Left ventricle myocardium superior (tissue), 1 donor: Measurements from ENCODE around the gene FOCAD. TPM values are rescaled to one million over a fixed set of nuclear protein-coding genes. Genes with fewer than 3 reads are reported as not detected.

Experiments used
- ATAC-seq: fragments of 200-7000 bp; cut with Tn5 transposase; one replicate; pipeline ENCODE4 v1.9.1; 2020; ENCODE audit warnings: mild to moderate bottlenecking, moderate library complexity
- DNase-seq: peaks from one replicate; pipeline ENCODE4 v3.0.0-alpha.2; 2020
- intact Hi-C: fragments of 100-400 bp; cut with micrococcal nuclease; formaldehyde crosslinking; loops from one replicate; pipeline ENCODE4 v1.11.0; 2022
- total RNA-seq: library from RNA; stranded (reverse); fragmentation: NEBNext Ultra II Directional; extraction: Animal tissue kit (Norgen Biotek cat#: 25700); gene quantifications from one replicate; pipeline ENCODE4 v1.2.1, GENCODE V29; 2021
- donor health status: DM: no; HTN: yes; CAD: no; lungs with severe emphysema.

Gene FOCAD
- total RNA-seq, 1 donor from 2014 or later: 29.0 TPM

GRCh38 chr9:20980832-20981455, 296.9 kb downstream of the FOCAD start:
- ATAC-seq: peak; percentile 36
- intact Hi-C loops: no loop called here

GRCh38 chr9:20981486-20981885, 297.4 kb downstream of the FOCAD start:
- intact Hi-C loops: no loop called here

More at GRCh38 chr9:20980832-20981455, 296.9 kb downstream of the FOCAD start:
- no peak for DNase-seq

GRCh38 chr9:20984506-20984905, 300.4 kb downstream of the FOCAD start:
- ATAC-seq (no peak), DNase-seq (no peak)
- intact Hi-C loops: no loop called here

More at GRCh38 chr9:20981486-20981885, 297.4 kb downstream of the FOCAD start:
- ATAC-seq (no peak), DNase-seq (no peak)

- DNase-seq: no peak
- ATAC-seq: no peak
- intact Hi-C loops: no loop called here
These were observed 302.0 kb downstream of the FOCAD start for GRCh38 chr9:20985851-20986600.

GRCh38 chr9:20987521-20987920, 303.5 kb downstream of the FOCAD start:
- no peak for ATAC-seq
- DNase-seq: no peak
- intact Hi-C loops: no loop called here

GRCh38 chr9:20988061-20988460, 304.0 kb downstream of the FOCAD start:
- no peak for ATAC-seq
- intact Hi-C loops: no loop called here

GRCh38 chr9:20988671-20989315, 304.7 kb downstream of the FOCAD start:
- intact Hi-C loops: no loop called here
- ATAC-seq: no peak

More at GRCh38 chr9:20988061-20988460, 304.0 kb downstream of the FOCAD start:
- no peak for DNase-seq

GRCh38 chr9:20989923-20990341, 305.9 kb downstream of the FOCAD start:
- intact Hi-C loops: no loop called here
- DNase-seq (peak; percentile 52), ATAC-seq (peak; percentile 74)

More at GRCh38 chr9:20988671-20989315, 304.7 kb downstream of the FOCAD start:
- DNase-seq: no peak

- intact Hi-C loops: no loop called here
- ATAC-seq (peak; percentile 81), DNase-seq (no peak)
These were observed 306.8 kb downstream of the FOCAD start for GRCh38 chr9:20990867-20991266.

- no peak for DNase-seq
- intact Hi-C loops: no loop called here
- no peak for ATAC-seq
These were observed 310.4 kb downstream of the FOCAD start for GRCh38 chr9:20994486-20994885.

GRCh38 chr9:20995616-20996015, 311.6 kb downstream of the FOCAD start:
- no peak for ATAC-seq
- intact Hi-C loops: no loop called here
- no peak for DNase-seq

GRCh38 chr9:20996809-20997208, 312.8 kb downstream of the FOCAD start:
- intact Hi-C loops: no loop called here
- no peak for DNase-seq
- ATAC-seq: no peak

- ATAC-seq: no peak
- intact Hi-C loops: no loop called here
These were observed 313.5 kb downstream of the FOCAD start for GRCh38 chr9:20997503-20998076.

GRCh38 chr9:21001581-21001980, 317.5 kb downstream of the FOCAD start:
- intact Hi-C loops: no loop called here
- DNase-seq (no peak), ATAC-seq (no peak)

More at GRCh38 chr9:20997503-20998076, 313.5 kb downstream of the FOCAD start:
- DNase-seq: no peak

- no peak for ATAC-seq
- no peak for DNase-seq
- intact Hi-C loops: no loop called here
These were observed 318.0 kb downstream of the FOCAD start for GRCh38 chr9:21002040-21002439.

GRCh38 chr9:21015129-21015815, 331.2 kb downstream of the FOCAD start:
- no peak for ATAC-seq

GRCh38 chr9:21015995-21016394, 331.9 kb downstream of the FOCAD start:
- intact Hi-C loops: no loop called here
- no peak for ATAC-seq
- DNase-seq: no peak

More at GRCh38 chr9:21015129-21015815, 331.2 kb downstream of the FOCAD start:
- intact Hi-C loops: no loop called here
- no peak for DNase-seq

GRCh38 chr9:21016701-21017491, 332.8 kb downstream of the FOCAD start:
- DNase-seq (no peak), ATAC-seq (no peak)
- intact Hi-C loops: no loop called here
